ENCODE measurements around the gene SRXN1.

Gene SRXN1

DNA sequence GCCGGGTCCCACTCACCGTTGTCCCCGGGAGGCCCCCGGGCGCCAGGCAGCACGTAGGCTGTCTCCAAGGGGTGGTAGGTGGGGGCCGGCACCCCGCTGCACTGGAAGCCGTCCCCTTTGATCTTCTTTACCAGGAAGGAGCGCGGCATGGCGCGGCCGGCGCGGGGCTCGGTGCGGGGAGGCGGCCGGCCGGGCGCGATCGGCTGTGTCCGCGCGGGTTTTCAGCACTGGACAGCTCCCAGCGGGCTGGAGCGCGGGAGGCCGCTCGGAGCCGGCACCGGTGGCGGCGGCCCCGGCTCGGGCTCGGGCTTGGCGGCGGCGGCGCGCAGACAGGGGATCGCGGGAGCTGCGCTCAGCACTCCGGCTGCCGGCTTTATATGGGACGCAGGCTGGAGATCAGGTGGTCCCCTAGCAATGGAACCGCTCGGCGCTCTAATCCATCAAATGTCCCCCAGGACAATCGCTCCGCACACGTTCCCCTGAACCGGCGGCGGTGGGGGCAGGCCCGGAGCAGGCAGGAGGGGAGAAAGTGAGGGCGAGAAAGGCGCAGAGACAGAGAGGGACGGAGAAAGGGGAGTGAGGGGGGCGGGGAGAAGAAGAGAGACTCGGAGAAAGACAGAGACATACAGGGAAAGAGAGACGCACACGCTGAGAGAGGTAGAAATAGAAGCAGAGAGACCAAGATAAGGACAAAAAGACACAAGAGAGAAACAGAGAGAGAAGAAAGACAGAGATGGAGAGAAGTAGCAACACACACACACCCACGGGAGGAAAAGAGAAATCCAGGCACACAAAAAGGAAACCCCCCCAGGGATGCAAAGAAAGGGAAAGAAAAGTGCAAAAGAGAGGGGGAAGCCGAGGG, 22.7 kb upstream of the SRXN1 start, which contains the start of gene SCRT2:
SCRT2 (minus strand) TSS at position 350 of the 862 bp plus-strand sequence; CDS start at position 149, 201 bp downstream.
- FAIRE-seq, result no peak
- peak; percentile 64 for DNase-seq (ENCODE audit: insufficient read length, low spot score)

GRCh38 chr20:675033-675452, 22.0 kb upstream of the SRXN1 start:
- FAIRE-seq, result no peak
- no peak for DNase-seq (ENCODE audit: insufficient read length, low spot score)

DNA sequence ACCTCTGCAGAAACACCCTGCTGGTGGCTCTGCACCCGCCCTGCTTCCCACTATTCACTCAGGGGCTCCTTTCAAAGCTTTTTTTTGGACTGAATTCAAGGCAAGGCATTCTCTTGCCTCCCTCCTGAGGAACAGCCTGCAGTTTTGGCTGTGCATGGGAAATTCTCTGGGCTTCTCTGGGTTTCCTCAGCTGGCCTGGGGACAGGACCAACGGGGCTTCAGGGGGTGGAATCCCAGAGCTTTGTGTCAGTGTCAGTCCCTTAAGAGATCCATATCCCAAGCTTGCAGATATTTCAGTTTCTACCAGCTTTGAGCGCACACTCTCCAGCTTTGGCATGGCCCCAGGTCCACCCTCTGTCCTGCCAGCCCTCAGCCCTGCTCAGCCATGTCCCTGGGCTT, 20.6 kb upstream of the SRXN1 start:
- DNase-seq (ENCODE audit: insufficient read length, low spot score), result no peak
- no peak for FAIRE-seq

GRCh38 chr20:672963-673602, 20.1 kb upstream of the SRXN1 start:
- FAIRE-seq, result no peak
- no peak for DNase-seq (ENCODE audit: insufficient read length, low spot score)

- no peak for DNase-seq (ENCODE audit: insufficient read length, low spot score)
- no peak for FAIRE-seq
These were observed 18.4 kb upstream of the SRXN1 start for GRCh38 chr20:671252-672030.

DNA sequence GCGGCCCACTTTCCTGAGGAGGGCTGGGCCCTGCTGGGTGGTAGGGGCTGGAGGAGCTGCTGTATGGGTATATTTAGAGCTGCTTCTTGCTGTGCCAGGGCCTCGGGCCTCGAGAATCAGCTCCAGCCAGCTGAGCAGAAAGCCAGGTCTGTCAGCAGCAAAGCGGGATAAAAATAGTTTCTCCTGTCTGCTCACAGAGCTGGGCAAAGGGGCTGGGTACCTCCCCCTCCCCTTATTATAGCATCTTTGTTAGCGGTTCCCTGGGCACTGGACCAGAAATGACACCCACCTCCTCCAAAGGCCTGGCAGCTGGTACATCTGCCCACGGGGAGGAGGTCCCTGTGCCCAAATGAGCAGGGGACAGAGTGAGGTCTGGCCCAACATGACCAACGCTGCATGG, 16.6 kb upstream of the SRXN1 start:
- DNase-seq (ENCODE audit: insufficient read length, low spot score) (no peak), FAIRE-seq (no peak)

GRCh38 chr20:668638-669037, 15.6 kb upstream of the SRXN1 start:
- DNase-seq (ENCODE audit: insufficient read length, low spot score), result no peak
- no peak for FAIRE-seq

GRCh38 chr20:668050-668449, 15.1 kb upstream of the SRXN1 start:
- FAIRE-seq, result no peak
- DNase-seq (ENCODE audit: insufficient read length, low spot score), result no peak

- DNase-seq (ENCODE audit: insufficient read length, low spot score) (peak; percentile 43), FAIRE-seq (no peak)
These were observed 14.5 kb upstream of the SRXN1 start for GRCh38 chr20:667351-668034.

DNA sequence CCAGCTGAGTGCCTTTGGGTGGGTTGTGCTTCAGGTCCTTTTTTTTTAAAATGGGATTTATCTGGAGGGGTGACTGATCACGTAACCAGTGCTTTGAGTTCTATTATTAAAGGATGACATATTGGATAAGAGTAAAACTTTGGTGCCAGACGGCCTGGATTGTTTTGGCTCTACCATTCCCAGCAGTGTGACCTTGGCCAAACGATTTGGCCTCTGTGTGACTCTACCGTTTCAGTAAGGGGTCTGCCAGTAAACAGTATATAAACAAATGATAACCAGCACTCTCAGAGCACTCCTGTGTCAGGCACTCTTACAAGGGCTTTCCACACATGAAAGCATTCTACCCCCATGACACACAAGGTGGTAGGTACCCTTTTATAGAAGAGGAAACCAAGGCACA, 13.9 kb upstream of the SRXN1 start:
- FAIRE-seq, result no peak
- DNase-seq (ENCODE audit: insufficient read length, low spot score), result no peak

GRCh38 chr20:665276-665675, 12.3 kb upstream of the SRXN1 start:
- no peak for DNase-seq (ENCODE audit: insufficient read length, low spot score)
- FAIRE-seq, result no peak

GRCh38 chr20:664576-664975, 11.6 kb upstream of the SRXN1 start:
- FAIRE-seq (no peak), DNase-seq (ENCODE audit: insufficient read length, low spot score) (no peak)

GRCh38 chr20:664151-664550, 11.2 kb upstream of the SRXN1 start:
- DNase-seq (ENCODE audit: insufficient read length, low spot score) (no peak), FAIRE-seq (no peak)

DNA sequence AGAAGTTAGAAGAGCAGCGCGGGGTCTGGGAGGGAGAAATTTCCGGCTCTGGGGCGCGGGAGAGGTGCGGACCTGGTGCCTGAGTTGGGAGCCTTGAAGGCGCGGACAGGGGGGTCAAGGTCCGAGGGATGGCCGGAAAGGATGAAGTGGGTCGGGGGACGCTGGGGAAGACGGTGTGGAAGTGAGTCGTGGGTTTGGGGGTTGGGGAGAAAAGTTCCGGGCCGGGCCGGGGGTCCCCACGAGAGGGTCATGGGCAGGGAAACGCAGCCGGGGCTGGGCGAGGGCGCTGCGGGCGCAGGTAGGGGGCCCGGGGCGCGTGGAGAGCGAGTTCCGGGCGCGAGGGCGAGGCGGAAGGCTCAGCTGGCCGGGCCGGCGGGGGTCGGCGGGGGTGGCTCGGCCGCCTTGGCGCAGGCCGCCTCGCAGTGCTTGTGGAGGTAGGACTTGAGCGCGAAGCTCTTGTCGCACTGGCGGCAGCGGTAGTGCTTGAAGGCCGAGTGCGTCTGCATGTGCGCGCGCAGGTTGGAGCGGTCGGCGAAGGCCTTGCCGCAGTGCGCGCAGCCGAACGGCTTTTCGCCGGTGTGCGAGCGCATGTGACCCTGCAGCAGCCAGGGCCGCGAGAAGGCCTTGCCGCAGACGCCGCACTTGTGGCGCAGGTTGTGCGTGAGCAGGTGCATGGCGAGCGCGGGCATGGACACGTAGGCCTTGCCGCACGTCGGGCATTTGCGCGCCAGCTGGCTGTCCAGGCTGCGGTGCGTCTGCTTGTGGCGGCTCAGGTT, 10.5 kb upstream of the SRXN1 start:
- FAIRE-seq (no peak), DNase-seq (ENCODE audit: insufficient read length, low spot score) (no peak)

DNA sequence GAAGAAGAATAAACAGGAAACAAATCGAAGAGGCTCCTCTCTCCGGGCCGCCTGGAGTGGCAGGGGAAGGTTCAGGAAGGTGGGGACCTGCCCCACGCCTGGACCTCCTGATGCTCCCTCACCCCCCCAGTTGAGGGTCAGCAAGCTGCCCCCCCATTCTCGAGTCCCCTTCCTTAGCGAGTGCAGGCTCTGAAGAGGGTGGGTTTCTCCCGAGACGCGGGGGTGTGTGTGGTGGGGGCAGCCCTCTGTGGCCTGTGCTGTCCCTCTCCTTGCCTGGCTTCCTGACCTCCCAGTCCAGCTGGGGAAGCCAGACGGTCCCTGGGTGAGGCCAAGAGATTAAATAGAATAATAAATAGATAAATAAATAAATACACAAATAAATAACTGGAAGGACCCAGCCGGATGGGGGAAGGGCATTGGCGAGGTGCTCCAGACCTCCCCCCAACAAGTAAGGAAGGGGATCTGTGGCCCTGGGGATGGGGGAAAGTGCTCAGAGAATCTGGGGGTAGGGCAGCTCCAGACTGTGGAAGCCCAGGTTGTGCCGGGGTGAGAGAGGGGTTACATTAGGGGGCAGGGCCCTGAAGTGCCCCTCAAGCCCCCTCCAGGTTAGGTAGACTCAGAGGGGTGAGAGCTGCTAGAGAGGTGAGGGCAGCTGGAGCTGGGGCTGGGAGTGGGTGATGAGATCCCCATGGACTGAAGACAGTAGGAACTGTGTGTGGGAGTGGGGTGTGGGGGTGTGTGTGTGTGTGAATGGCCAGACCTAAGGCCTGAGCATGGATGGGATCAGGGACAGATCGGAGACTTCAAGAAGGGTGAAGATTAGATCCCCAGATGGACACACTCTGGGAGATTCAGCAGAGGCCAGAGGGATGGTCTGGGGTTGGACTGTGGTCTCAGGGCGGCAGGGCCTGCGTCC, 9.5 kb upstream of the SRXN1 start:
- FAIRE-seq, result no peak
- DNase-seq (ENCODE audit: insufficient read length, low spot score), result no peak

DNA sequence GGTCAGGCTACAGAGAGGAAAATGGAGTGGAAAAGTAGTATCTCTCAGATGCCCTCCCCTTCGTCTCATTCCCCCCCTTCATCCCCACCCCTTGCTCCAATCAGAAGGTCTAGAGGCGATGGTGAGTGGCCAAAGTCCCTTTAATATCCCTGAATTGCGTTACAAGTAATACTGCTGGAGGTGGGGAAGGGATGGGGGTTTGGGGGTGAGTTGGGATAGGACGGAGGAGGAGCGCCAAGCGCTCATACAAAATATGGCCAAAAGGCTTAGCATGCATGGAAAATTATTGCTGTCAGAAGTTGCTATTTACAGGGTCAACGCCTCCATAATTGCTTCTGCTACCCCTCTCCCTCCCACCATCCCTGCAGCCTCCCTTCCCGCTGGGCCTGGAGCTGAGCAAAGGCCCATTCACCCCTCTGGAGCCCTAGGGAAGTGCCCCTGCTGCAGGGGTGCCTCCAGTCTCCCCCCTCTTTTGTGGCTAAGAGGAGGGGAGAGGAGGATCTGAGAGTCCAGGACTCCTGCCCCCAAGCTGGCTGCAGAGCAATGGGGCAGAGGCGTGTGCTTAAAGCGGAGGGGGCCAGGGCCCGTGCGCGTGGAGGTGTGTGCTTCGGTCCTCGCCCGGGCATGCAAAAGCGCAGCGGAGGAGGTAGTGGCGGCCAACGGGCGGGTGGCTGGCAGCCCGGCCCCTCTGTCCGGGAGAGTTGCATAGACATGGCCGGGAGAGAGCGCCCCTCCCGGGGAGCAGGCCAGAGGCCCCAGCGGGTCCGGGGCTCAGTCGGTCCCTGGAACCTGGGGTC, 8.7 kb upstream of the SRXN1 start:
- no peak for DNase-seq (ENCODE audit: insufficient read length, low spot score)
- no peak for FAIRE-seq

GRCh38 chr20:658731-659291, 5.8 kb upstream of the SRXN1 start:
- DNase-seq (ENCODE audit: insufficient read length, low spot score), result no peak

GRCh38 chr20:658202-658601, 5.2 kb upstream of the SRXN1 start:
- DNase-seq (ENCODE audit: insufficient read length, low spot score) (no peak), FAIRE-seq (no peak)

More at GRCh38 chr20:658731-659291, 5.8 kb upstream of the SRXN1 start:
- FAIRE-seq, result no peak

Measured in HTR-8/SVneo (cell line).